SK-N-SH treated with all-trans-retinoic acid at 6 μM for 48 hours (cell line): ENCODE results near the gene TMEM125.

Experiments used
- ARNTL ChIP-seq: fragments of 450-650 bp; formaldehyde crosslinking; IDR thresholded peaks from 2 replicates; pipeline ENCODE4 v1.5.0; 2020; ENCODE audit warnings: low read depth, mild to moderate bottlenecking, moderate library complexity, borderline replicate concordance
- BACH2 ChIP-seq: fragments of 250-450 bp; sonication (Bioruptor Pico); IDR thresholded peaks from 2 replicates; pipeline ENCODE4 v1.9.0; 2021; ENCODE audit warnings: mild to moderate bottlenecking, borderline replicate concordance
- CREB5 ChIP-seq: fragments of 250-450 bp; sonication (Bioruptor Pico); IDR thresholded peaks from 2 replicates; pipeline ENCODE4 v1.5.1; 2020; ENCODE audit warnings: low read depth, mild to moderate bottlenecking, moderate library complexity
- CSRNP3 ChIP-seq: fragments of 250-450 bp; sonication (Bioruptor Pico); IDR thresholded peaks from 2 replicates; pipeline ENCODE4 v1.5.1; 2021; ENCODE audit warnings: mild to moderate bottlenecking, moderate library complexity
- ESRRG ChIP-seq: fragments of 250-450 bp; sonication (Bioruptor Pico); IDR thresholded peaks from 2 replicates; pipeline ENCODE4 v1.6.1; 2021; ENCODE audit warnings: mild to moderate bottlenecking
- GLIS3 ChIP-seq: fragments of 250-450 bp; sonication (Bioruptor Pico); IDR thresholded peaks from 2 replicates; pipeline ENCODE4 v1.5.0; 2020; ENCODE audit warnings: mild to moderate bottlenecking, moderate library complexity
- PATZ1 ChIP-seq: fragments of 250-450 bp; sonication (Bioruptor Pico); IDR thresholded peaks from 2 replicates; pipeline ENCODE4 v1.8.0; 2020; ENCODE audit warnings: mild to moderate bottlenecking, moderate library complexity, borderline replicate concordance
- PPARA ChIP-seq: fragments of 250-450 bp; sonication (Bioruptor Pico); IDR thresholded peaks from 2 replicates; pipeline ENCODE4 v1.5.0; 2020; ENCODE audit warnings: mild to moderate bottlenecking, borderline replicate concordance
- ZC3H10 ChIP-seq: fragments of 250-450 bp; sonication (Bioruptor Pico); IDR thresholded peaks from 2 replicates; pipeline ENCODE4 v1.5.1; 2021; ENCODE audit warnings: mild to moderate bottlenecking, moderate library complexity
- ZFP3 ChIP-seq: fragments of 250-450 bp; sonication (Bioruptor Pico); IDR thresholded peaks from 2 replicates; pipeline ENCODE4 v1.5.0; 2020; ENCODE audit warnings: mild to moderate bottlenecking, moderate library complexity
- ZFP30 ChIP-seq: fragments of 450-650 bp; formaldehyde crosslinking; IDR thresholded peaks from 2 replicates; pipeline ENCODE4 v1.5.0; 2022; ENCODE audit warnings: mild to moderate bottlenecking, moderate library complexity

GRCh38 chr1:43274125-43274803 is 4.5 kb downstream of the TMEM125 start:
- TF ChIP-seq ARNTL (CRISPR knock-in tag), result no peak
- no peak for TF ChIP-seq PATZ1 (CRISPR knock-in tag)
- TF ChIP-seq ZFP30 (CRISPR knock-in tag), result no peak
- TF ChIP-seq BACH2 (CRISPR knock-in tag), result no peak
- TF ChIP-seq ZFP3 (CRISPR knock-in tag), result no peak
- TF ChIP-seq ZC3H10 (CRISPR knock-in tag), result no peak
- TF ChIP-seq ESRRG (CRISPR knock-in tag), result no peak
- TF ChIP-seq GLIS3 (CRISPR knock-in tag), result no peak
- TF ChIP-seq PPARA (CRISPR knock-in tag), result no peak
- TF ChIP-seq CREB5, result no peak
- TF ChIP-seq CSRNP3 (CRISPR knock-in tag), result no peak
